ENCODE results near the gene MSANTD2.
A peak's percentile ranks its signal among the peaks of the same experiment; 100 is the strongest.

Gene MSANTD2

GRCh38 chr11:124838805-124839127, 38.6 kb upstream of the MSANTD2 start:
- no peaks in the 10 kb centered on the region for H3K36me3 ChIP-seq (ENCODE audit: insufficient read depth, low read length)
- no peaks in the 10 kb centered on the region for H3K79me2 ChIP-seq (ENCODE audit: control insufficient read depth, insufficient read depth, low read length, unreplicated experiment)
- H3K4me1 ChIP-seq (ENCODE audit: control insufficient read depth, insufficient read depth, low read length, unreplicated experiment) = peaks cover 9% of the 10 kb centered on the region
- peaks cover 61% of the 10 kb centered on the region for H3K27me3 ChIP-seq (ENCODE audit: insufficient read depth, low read length)
- H3K27ac ChIP-seq (ENCODE audit: low read depth, low read length) = no peak overlapping the region
- no peak overlapping the region for H3K4me3 ChIP-seq (ENCODE audit: low read depth, low read length)
- H2AFZ ChIP-seq (ENCODE audit: low read length, unreplicated experiment) = no peak overlapping the region

- Histone ChIP-seq H3K27me3 (ENCODE audit: insufficient read depth, low read length) (peaks cover 49% of the 10 kb centered on the region), H2AFZ (ENCODE audit: low read length, unreplicated experiment) (no peak overlapping the region), H3K27ac (ENCODE audit: low read depth, low read length) (no peak overlapping the region), H3K4me3 (ENCODE audit: low read depth, low read length) (peak overlapping the region; percentile 21; the same call in 1 of the 2 replicates), H3K4me1 (ENCODE audit: control insufficient read depth, insufficient read depth, low read length, unreplicated experiment) (peaks cover 9% of the 10 kb centered on the region), H3K36me3 (ENCODE audit: insufficient read depth, low read length) (no peaks in the 10 kb centered on the region), H3K79me2 (ENCODE audit: control insufficient read depth, insufficient read depth, low read length, unreplicated experiment) (no peaks in the 10 kb centered on the region)
Observed at GRCh38 chr11:124837491-124837856, 37.3 kb upstream of the MSANTD2 start.

GRCh38 chr11:124835918-124836317, 35.7 kb upstream of the MSANTD2 start:
- Histone ChIP-seq H3K4me3 (ENCODE audit: low read depth, low read length) (peak overlapping the region; percentile 50), H3K79me2 (ENCODE audit: control insufficient read depth, insufficient read depth, low read length, unreplicated experiment) (no peaks in the 10 kb centered on the region), H3K27ac (ENCODE audit: low read depth, low read length) (peak overlapping the region; percentile 73), H3K27me3 (ENCODE audit: insufficient read depth, low read length) (peaks cover 33% of the 10 kb centered on the region), H2AFZ (ENCODE audit: low read length, unreplicated experiment) (peak overlapping the region; percentile 95), H3K4me1 (ENCODE audit: control insufficient read depth, insufficient read depth, low read length, unreplicated experiment) (peaks cover 9% of the 10 kb centered on the region), H3K36me3 (ENCODE audit: insufficient read depth, low read length) (no peaks in the 10 kb centered on the region)

- no peak overlapping the region for H3K4me3 ChIP-seq (ENCODE audit: low read depth, low read length)
- H3K27me3 ChIP-seq (ENCODE audit: insufficient read depth, low read length) = peaks cover 20% of the 10 kb centered on the region
Observed at GRCh38 chr11:124834526-124835180, 34.4 kb upstream of the MSANTD2 start.

GRCh38 chr11:124832571-124832970, 32.4 kb upstream of the MSANTD2 start:
- Histone ChIP-seq H3K27me3 (ENCODE audit: insufficient read depth, low read length) (no peaks in the 10 kb centered on the region), H2AFZ (ENCODE audit: low read length, unreplicated experiment) (no peak overlapping the region), H3K4me3 (ENCODE audit: low read depth, low read length) (no peak overlapping the region), H3K4me1 (ENCODE audit: control insufficient read depth, insufficient read depth, low read length, unreplicated experiment) (peaks cover 9% of the 10 kb centered on the region), H3K79me2 (ENCODE audit: control insufficient read depth, insufficient read depth, low read length, unreplicated experiment) (no peaks in the 10 kb centered on the region), H3K27ac (ENCODE audit: low read depth, low read length) (no peak overlapping the region), H3K36me3 (ENCODE audit: insufficient read depth, low read length) (no peaks in the 10 kb centered on the region)

More at GRCh38 chr11:124834526-124835180, 34.4 kb upstream of the MSANTD2 start:
- no peaks in the 10 kb centered on the region for H3K36me3 ChIP-seq (ENCODE audit: insufficient read depth, low read length)
- no peak overlapping the region for H3K27ac ChIP-seq (ENCODE audit: low read depth, low read length)
- H3K79me2 ChIP-seq (ENCODE audit: control insufficient read depth, insufficient read depth, low read length, unreplicated experiment) = no peaks in the 10 kb centered on the region
- H2AFZ ChIP-seq (ENCODE audit: low read length, unreplicated experiment) = no peak overlapping the region
- peaks cover 9% of the 10 kb centered on the region for H3K4me1 ChIP-seq (ENCODE audit: control insufficient read depth, insufficient read depth, low read length, unreplicated experiment)

- Histone ChIP-seq H2AFZ (ENCODE audit: low read length, unreplicated experiment) (no peak overlapping the region), H3K79me2 (ENCODE audit: control insufficient read depth, insufficient read depth, low read length, unreplicated experiment) (no peaks in the 10 kb centered on the region), H3K27ac (ENCODE audit: low read depth, low read length) (no peak overlapping the region), H3K27me3 (ENCODE audit: insufficient read depth, low read length) (no peaks in the 10 kb centered on the region), H3K36me3 (ENCODE audit: insufficient read depth, low read length) (no peaks in the 10 kb centered on the region), H3K4me1 (ENCODE audit: control insufficient read depth, insufficient read depth, low read length, unreplicated experiment) (peaks cover 5% of the 10 kb centered on the region), H3K4me3 (ENCODE audit: low read depth, low read length) (no peak overlapping the region)
Observed at GRCh38 chr11:124831897-124832296, 31.7 kb upstream of the MSANTD2 start.

- Histone ChIP-seq H3K4me1 (ENCODE audit: control insufficient read depth, insufficient read depth, low read length, unreplicated experiment) (no peaks in the 10 kb centered on the region), H3K27ac (ENCODE audit: low read depth, low read length) (no peak overlapping the region), H3K27me3 (ENCODE audit: insufficient read depth, low read length) (no peaks in the 10 kb centered on the region), H2AFZ (ENCODE audit: low read length, unreplicated experiment) (no peak overlapping the region), H3K4me3 (ENCODE audit: low read depth, low read length) (no peak overlapping the region), H3K79me2 (ENCODE audit: control insufficient read depth, insufficient read depth, low read length, unreplicated experiment) (no peaks in the 10 kb centered on the region), H3K36me3 (ENCODE audit: insufficient read depth, low read length) (no peaks in the 10 kb centered on the region)
Observed at GRCh38 chr11:124830749-124831148, 30.5 kb upstream of the MSANTD2 start.

GRCh38 chr11:124829986-124830385, 29.8 kb upstream of the MSANTD2 start:
- H3K79me2 ChIP-seq (ENCODE audit: control insufficient read depth, insufficient read depth, low read length, unreplicated experiment) = no peaks in the 10 kb centered on the region

GRCh38 chr11:124825876-124826275, 25.7 kb upstream of the MSANTD2 start:
- no peak overlapping the region for H3K4me3 ChIP-seq (ENCODE audit: low read depth, low read length)
- no peaks in the 10 kb centered on the region for H3K4me1 ChIP-seq (ENCODE audit: control insufficient read depth, insufficient read depth, low read length, unreplicated experiment)
- H3K27me3 ChIP-seq (ENCODE audit: insufficient read depth, low read length) = peaks cover 11% of the 10 kb centered on the region; the same call in 1 of the 2 replicates
- H2AFZ ChIP-seq (ENCODE audit: low read length, unreplicated experiment) = no peak overlapping the region
- no peaks in the 10 kb centered on the region for H3K36me3 ChIP-seq (ENCODE audit: insufficient read depth, low read length)
- no peak overlapping the region for H3K27ac ChIP-seq (ENCODE audit: low read depth, low read length)
- H3K79me2 ChIP-seq (ENCODE audit: control insufficient read depth, insufficient read depth, low read length, unreplicated experiment) = no peaks in the 10 kb centered on the region

More at GRCh38 chr11:124829986-124830385, 29.8 kb upstream of the MSANTD2 start:
- Histone ChIP-seq H3K27me3 (ENCODE audit: insufficient read depth, low read length) (no peaks in the 10 kb centered on the region), H3K4me3 (ENCODE audit: low read depth, low read length) (no peak overlapping the region), H3K4me1 (ENCODE audit: control insufficient read depth, insufficient read depth, low read length, unreplicated experiment) (no peaks in the 10 kb centered on the region), H3K36me3 (ENCODE audit: insufficient read depth, low read length) (no peaks in the 10 kb centered on the region), H2AFZ (ENCODE audit: low read length, unreplicated experiment) (no peak overlapping the region), H3K27ac (ENCODE audit: low read depth, low read length) (no peak overlapping the region)

GRCh38 chr11:124823512-124824376, 23.5 kb upstream of the MSANTD2 start:
- H3K27ac ChIP-seq (ENCODE audit: low read depth, low read length) = no peak overlapping the region
- H3K4me1 ChIP-seq (ENCODE audit: control insufficient read depth, insufficient read depth, low read length, unreplicated experiment) = no peaks in the 10 kb centered on the region
- H3K27me3 ChIP-seq (ENCODE audit: insufficient read depth, low read length) = peaks cover 18% of the 10 kb centered on the region
- H3K4me3 ChIP-seq (ENCODE audit: low read depth, low read length) = no peak overlapping the region
- H3K79me2 ChIP-seq (ENCODE audit: control insufficient read depth, insufficient read depth, low read length, unreplicated experiment) = no peaks in the 10 kb centered on the region
- H3K36me3 ChIP-seq (ENCODE audit: insufficient read depth, low read length) = no peaks in the 10 kb centered on the region
- H2AFZ ChIP-seq (ENCODE audit: low read length, unreplicated experiment) = no peak overlapping the region

All from ACC112 (cell line).